H1 (cell line): ENCODE measurements around the gene FOSL2. TPM values are rescaled to one million over a fixed set of nuclear protein-coding genes. Genes with fewer than 3 reads are reported as not detected.

Source experiments
- BRCA1 ChIP-seq: IDR thresholded peaks from 2 replicates; pipeline ENCODE4 v1.6.1; 2012; ENCODE audit warnings: low read depth, low read length, improper control_type of control experiment
- CHD7 ChIP-seq: fragments of 300-600 bp; sonication (generic); IDR thresholded peaks from 2 replicates; pipeline ENCODE4 v1.7.1; 2012; ENCODE audit warnings: low read length, moderate library complexity, mild to moderate bottlenecking, inconsistent platforms; ENCODE audit not compliant: insufficient replicate concordance
- GABPA ChIP-seq: IDR thresholded peaks from 2 replicates; pipeline ENCODE4 v1.6.1; 2011; ENCODE audit warnings: mild to moderate bottlenecking, low read length, moderate library complexity, borderline replicate concordance; ENCODE audit not compliant: insufficient read depth
- GTF2F1 ChIP-seq: IDR thresholded peaks from 2 replicates; pipeline ENCODE4 v1.6.1; 2012; ENCODE audit warnings: low read depth, low read length, improper control_type of control experiment, borderline replicate concordance
- KDM1A ChIP-seq: fragments of 200-600, 300-600 bp; sonication (generic); IDR thresholded peaks from 2 replicates; pipeline ENCODE4 v1.7.1; 2016; ENCODE audit warnings: mild to moderate bottlenecking, low read length, borderline replicate concordance
- NANOG ChIP-seq: IDR thresholded peaks from 2 replicates; pipeline ENCODE4 v1.6.1; 2011; ENCODE audit warnings: low read length, low read depth, mild to moderate bottlenecking, inconsistent platforms; ENCODE audit not compliant: insufficient read depth, poor library complexity, severe bottlenecking
- PHF8 ChIP-seq: fragments of 200-600 bp; sonication (generic); conservative IDR thresholded peaks from 2 replicates; pipeline ENCODE4 v1.7.1; 2012; ENCODE audit warnings: low read depth, mild to moderate bottlenecking, inconsistent platforms, low read length, moderate library complexity
- SIX5 ChIP-seq: IDR thresholded peaks from 2 replicates; pipeline ENCODE4 v1.6.1; 2011; ENCODE audit warnings: mild to moderate bottlenecking, low read depth, low read length
- SRF ChIP-seq: IDR thresholded peaks from 2 replicates; pipeline ENCODE4 v1.6.1; 2011; ENCODE audit warnings: mild to moderate bottlenecking, low read depth, low read length, moderate library complexity
- SUZ12 ChIP-seq: fragments of 200-600 bp; sonication (generic); IDR thresholded peaks from 2 replicates; pipeline ENCODE4 v1.6.1; 2012; ENCODE audit warnings: mild to moderate bottlenecking, inconsistent platforms, low read length, moderate library complexity, mixed read lengths
- TEAD4 ChIP-seq: IDR thresholded peaks from 2 replicates; pipeline ENCODE4 v1.6.1; 2012; ENCODE audit warnings: low read depth, low read length, inconsistent platforms, mixed read lengths
- ZNF274 ChIP-seq: IDR thresholded peaks from 2 replicates; pipeline ENCODE4 v1.7.0; 2012; ENCODE audit warnings: low read length, borderline replicate concordance; ENCODE audit errors: extremely low read depth
- polyA plus RNA-seq, 7 experiments: library from polyadenylated mRNA; depleted of rRNA in 3 of 7; stranded (reverse) in 5 of 7; unstranded in 2 of 7; fragments of >200 nt in 5 of 7; fragments of 200-250 nt in 2 of 7; gene quantifications; 1 replicate in 5 of 7; 2 replicates in 1 of 7; 4 replicates in 1 of 7; pipeline versions ENCODE4 v1.2.1 to v1.2.3, GENCODE V29; 2011 to 2013; ENCODE audit warnings: missing spikeins in 2 of 7, mixed read lengths in 2 of 7
- total RNA-seq: library from RNA; stranded (reverse); fragmentation: NEBNext Ultra II Directional; extraction: Animal tissue kit (Norgen Biotek cat#: 25700); gene quantifications from 2 replicates; pipeline ENCODE4 v1.2.1, GENCODE V29; 2021

FOSL2 gene
- total and polyA plus RNA-seq, 2 of the 8 experiments (the other 6 are each of a cell fraction or from before 2014, with no cell fraction given): 1.5 to 4.5 TPM

- no peak for TF ChIP-seq CHD7
- TF ChIP-seq SUZ12: no peak
- no peak for TF ChIP-seq GTF2F1
- TF ChIP-seq NANOG: no peak
- no peak for TF ChIP-seq TEAD4
- no peak for TF ChIP-seq SIX5
- no peak for TF ChIP-seq GABPA
- no peak for TF ChIP-seq ZNF274
- no peak for TF ChIP-seq PHF8
- TF ChIP-seq SRF: no peak
- no peak for TF ChIP-seq BRCA1
- TF ChIP-seq KDM1A: no peak
These were observed 46.5 kb downstream of the FOSL2 start (continued) for GRCh38 chr2:28439127-28439526.
